GM19395 (cell line): ENCODE measurements around the gene RPS15.

Source experiments
- ATAC-seq: cut with Tn5 transposase; IDR thresholded peaks from one replicate; pipeline ENCODE4 v1.9.1; 2021; ENCODE audit warnings: mild to moderate bottlenecking, moderate library complexity; ENCODE audit not compliant: unreplicated experiment

Gene RPS15

DNA sequence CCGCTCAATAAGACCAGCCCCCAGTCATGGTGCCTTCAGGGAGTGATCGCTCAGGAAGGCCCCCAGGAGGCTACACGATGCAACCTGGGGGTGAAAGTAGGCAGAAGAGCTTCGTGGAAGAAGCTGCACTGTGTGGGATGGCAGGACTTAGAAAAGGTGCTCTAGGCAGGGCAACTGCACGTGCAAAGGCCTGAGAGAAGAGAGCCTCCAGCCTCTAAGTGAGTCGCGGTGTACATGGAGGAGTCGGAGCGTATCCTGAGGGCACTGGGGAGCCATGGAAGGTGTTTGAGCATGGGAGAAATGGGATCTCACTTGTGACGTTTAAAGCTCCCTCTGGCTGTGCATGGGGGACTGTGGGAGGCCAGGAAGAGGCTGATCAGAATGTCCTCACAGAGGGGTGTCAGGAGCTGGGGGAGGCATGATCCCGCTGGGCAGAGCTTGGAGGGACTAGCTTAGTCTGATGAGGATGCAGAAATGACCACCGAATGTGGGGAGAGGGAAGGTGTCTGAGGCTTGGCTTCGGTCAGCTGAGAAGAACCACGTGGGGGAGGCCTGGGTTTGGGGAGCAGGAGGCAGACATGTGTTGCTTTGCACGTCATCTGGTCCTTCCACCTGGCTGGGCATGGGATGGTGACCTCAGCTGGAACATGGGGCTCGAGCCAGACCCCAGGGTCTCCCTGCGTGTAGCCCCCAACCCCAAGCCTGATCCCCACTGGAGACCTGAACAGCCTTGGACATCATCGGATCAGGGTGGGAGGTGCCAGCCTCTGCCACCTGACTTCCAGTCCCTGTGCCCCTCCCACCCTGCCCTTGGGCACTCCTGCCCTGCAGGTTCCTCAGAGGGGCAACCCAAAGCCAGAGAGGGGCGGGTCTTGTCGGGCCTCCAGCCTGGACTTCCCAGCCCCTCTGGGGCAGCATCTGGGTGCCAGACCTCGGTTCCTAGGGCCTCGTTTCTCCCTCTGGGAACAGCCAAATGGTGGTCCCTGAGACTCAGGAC lies 12.8 kb downstream of the RPS15 start:
- no peak for ATAC-seq

DNA sequence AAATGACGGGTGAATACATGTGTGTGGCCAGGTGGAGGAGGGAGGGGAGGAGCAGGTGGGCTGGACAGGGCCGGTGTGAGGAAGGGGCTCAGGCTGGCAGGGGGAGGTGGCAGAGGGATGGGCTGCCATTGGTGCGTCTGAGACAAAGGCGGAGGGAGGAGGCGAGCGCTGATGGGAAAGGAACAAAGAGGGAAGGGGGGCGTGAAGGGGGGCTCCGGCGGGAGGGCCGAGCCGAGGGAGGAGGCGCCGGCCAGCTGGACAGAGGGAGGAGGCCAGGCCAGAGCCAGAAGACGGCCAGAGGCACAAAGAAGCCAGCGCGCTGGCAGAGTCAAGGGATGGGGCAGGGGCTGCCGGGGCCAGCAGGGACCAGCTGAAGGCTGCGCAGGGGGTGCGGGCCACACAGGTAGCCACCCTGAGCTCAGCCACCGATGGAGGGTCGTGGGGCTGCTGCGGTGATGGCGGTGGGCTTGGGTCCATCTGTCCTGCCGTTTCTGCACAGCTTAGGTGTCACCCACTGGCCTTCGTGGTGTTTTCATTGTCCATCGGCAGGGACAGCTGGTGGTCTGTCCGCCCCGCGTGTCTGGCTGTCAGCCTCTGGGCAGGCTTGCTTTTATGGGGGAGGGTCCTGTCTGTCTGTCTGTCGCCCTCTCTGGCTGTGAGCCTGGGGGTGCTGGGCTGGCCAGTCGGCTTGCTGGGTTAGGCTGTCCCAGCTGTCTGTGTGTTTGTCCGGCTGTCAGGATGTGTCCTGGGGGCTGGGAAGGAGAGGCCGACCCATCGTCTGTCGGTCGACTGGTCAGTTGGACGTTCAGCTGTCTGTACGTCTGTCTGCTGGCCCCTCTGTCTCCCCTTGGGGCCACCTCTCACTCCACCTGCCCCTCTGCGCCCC lies 14.0 kb downstream of the RPS15 start:
- ATAC-seq, result no peak

DNA sequence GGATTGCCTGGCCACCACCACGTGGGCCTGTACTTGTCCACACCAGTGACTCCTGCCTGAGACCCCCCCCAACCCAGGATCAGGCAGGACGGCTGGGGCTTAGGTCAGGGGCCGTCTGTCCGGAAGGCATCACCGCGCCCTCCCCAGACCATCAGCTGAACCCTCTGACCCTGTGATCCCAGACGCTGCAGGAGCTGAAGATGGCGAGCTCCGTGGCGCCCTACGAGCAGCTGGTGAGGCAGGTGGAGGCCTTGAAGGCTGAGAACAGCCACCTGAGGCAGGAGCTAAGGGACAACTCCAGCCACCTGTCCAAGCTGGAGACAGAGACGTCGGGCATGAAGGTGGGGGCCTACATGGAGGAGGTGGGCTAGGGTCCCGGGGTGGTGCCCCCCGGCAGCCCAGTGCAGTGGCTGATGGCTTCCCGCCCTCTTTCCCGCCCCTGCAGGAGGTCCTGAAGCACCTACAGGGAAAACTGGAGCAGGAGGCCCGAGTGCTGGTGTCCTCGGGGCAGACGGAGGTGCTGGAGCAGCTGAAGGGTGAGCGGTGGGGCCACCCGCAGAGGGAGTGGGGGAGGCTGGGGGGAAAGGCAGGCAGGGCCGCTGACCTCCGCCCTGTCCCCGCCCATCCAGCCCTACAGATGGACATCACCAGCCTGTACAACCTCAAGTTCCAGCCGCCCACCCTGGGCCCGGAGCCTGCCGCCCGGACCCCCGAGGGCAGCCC lies 14.8 kb downstream of the RPS15 start:
- no peak for ATAC-seq

DNA sequence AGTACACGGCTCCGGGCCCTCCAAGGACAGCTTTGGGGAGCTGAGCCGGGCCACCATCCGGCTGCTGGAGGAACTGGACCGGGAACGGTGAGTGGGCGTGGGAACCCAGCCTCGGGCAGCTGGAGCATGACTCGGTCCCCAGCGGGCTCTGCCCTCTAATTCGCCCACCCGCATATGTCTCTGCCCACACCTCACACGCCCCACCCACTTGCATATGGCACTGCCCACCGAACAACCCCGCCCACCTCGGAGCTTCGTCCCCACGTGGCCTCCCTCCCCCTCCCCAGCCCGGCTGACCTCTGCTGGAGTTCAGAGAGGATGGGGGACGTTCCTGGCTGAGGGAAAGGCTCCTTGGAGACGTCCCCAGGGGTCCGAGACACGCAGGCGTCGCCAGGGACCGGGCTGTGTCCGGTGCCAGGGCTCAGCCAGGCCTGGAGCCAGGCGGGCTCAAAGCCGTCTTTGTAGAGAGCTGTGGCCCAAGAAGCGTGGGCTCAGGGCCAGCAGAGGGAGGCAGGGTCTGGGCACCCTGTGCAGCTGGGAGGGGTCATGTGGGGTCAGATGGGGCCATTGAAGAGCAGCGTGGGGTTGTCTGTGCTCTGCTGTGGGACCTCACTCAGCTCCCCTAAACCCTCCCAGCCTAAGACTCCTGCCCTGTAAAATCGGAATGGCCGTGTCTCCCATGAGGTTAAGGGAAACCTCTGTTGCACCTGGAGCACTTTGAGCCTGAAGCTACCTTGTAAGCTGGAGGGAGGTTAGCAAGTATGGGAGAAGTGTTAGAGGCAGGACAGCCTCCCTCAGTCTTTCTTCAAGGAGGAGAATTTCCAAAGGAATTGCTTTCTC lies 15.5 kb downstream of the RPS15 start:
- no peak for ATAC-seq

DNA sequence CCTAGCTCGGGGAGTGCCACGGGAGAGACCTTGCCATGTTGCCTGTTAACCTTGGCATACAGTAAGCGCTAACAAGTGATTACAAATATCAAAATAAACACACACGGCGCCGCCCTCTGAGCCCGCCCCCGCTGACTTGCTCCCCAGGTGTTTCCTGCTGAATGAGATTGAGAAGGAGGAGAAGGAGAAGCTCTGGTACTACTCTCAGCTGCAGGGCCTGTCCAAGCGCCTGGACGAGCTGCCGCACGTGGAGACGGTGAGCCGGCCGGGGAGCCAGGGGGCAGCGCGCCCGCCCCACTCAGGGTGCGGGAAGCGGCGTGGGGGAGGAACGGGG lies 16.8 kb downstream of the RPS15 start:
- no peak for ATAC-seq

DNA sequence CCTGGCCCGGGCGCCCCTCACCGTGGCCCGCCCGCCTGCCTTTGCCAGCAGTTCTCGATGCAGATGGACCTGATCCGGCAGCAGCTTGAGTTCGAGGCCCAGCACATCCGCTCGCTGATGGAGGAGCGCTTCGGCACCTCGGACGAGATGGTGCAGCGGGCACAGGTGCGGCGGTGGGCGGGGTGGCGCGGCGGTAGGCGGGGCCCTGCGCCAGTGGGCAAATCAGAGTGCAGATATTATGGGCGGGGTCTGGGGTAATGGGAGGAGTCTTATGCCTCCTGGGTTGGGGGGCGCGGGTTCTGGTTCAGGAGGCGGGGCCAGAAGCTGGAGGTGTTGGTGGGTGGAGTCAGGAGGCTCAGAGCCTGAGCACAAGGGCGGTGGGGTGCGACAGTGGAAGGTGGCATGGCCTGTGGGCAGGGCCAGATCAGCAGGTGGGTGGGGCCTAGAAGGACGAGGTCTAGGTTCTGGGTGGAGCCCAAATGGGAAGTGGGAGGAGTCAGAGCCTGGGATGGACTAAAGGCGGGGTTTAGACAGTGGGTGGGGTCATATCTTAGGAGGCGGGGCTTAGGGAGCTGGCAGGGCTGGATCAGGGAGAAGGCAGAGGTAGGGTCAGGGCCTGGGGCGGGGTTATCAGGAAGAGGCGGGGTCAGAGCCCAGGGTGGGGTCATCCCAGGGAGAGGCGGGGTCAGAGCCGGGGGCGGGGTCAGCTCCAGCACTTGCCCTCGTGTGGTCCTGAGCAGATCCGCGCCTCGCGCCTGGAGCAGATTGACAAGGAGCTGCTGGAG lies 17.3 kb downstream of the RPS15 start:
- no peak for ATAC-seq

DNA sequence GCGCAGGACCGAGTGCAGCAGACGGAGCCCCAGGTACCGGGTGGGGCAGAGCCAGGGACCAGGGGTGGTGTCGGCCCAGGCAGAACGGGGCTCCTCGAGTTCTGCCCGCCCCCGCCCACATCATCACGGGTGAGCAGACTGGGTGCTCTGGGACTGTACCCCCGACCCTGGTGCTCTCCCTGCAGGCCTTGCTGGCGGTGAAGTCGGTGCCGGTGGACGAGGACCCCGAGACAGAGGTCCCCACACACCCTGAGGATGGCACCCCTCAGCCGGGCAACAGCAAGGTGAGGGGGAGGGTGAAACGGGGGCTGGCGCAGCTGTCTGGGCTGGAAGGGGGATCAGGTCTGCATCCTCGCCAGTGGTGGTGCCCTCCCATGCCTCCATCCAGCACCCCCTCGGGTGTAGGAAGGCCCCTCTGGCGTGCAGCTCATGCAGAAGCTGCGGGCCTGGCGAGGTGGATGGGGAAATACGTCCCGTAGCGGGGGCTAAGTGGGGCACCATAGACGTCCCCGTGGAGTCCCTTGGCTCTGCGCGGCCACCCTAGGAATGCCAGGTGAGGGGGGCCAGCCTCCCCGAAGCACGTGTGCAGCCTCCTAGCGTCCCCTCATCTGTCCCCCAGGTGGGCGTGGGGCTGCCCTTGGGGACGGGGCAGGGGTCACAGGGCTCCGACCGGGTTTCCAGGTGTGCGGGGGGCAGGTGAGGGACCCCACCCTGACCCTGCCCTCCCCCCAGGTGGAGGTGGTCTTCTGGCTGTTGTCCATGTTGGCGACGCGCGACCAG lies 18.1 kb downstream of the RPS15 start:
- no peak for ATAC-seq

DNA sequence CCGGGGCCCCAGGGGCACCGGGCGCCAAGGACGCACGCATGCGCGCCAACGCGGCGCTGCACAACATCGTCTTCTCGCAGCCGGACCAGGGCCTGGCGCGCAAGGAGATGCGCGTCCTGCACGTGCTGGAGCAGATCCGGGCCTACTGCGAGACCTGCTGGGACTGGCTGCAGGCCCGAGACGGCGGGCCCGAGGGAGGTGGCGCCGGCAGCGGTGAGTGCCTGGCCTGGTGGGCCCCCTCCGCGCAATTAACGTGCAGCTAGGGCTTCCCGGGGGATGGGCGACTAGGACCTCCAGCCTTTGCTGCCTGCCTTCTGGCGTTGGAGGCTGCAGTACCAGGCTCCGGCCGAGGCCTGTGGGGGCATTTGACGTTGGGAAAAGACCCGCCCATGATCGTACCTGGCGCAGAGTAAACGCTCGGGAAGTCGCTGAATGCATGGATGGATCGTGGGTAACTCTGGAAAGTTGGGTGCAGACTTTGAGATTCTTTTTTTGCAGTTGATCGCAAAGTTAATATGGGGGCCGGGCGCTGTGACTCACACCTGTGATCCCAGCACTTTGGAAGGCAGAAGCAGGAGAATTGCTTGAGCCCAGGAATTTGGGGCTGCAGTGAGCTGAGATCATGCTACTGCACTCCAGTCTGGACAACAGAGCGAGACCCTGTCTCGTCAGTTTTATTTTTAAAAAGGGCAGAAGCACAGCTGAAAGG lies 19.0 kb downstream of the RPS15 start:
- no peak for ATAC-seq

DNA sequence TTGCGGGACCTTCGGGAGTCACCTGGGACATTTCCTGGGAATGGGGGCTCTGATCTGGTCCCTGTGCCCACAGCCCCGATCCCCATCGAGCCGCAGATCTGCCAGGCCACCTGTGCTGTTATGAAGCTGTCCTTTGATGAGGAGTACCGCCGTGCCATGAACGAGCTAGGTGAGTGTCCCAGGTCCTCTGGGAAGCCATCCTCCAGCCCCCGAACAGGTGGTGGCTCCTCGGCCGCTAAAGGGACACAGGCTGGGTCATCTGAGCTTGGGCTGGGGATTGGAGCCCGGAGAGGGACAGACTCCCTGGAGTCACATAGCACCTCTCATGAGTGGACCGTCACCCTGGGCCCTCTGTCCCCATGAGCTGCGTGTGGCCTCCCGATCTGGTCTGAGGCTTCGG lies 19.7 kb downstream of the RPS15 start:
- no peak for ATAC-seq

DNA sequence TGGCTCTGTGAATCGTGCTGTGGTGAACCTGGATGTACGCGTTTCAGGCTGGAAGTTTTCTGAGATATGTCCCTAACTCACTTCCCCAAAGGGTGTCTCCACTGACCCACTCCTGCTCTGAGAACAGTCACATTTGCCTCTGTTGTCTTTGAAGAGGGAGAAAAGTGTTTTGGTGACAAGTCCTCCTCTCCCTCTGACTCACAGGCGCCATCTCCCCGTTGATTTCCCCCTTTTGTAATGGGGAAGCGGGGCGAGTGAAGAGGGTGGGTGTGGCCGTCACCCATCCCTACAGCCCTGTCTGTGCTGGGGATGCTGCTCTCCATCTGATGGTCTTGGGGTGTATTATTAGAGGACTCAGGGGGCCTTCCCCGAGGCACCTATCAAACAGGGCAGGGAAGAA lies 21.3 kb downstream of the RPS15 start:
- ATAC-seq, result no peak

DNA sequence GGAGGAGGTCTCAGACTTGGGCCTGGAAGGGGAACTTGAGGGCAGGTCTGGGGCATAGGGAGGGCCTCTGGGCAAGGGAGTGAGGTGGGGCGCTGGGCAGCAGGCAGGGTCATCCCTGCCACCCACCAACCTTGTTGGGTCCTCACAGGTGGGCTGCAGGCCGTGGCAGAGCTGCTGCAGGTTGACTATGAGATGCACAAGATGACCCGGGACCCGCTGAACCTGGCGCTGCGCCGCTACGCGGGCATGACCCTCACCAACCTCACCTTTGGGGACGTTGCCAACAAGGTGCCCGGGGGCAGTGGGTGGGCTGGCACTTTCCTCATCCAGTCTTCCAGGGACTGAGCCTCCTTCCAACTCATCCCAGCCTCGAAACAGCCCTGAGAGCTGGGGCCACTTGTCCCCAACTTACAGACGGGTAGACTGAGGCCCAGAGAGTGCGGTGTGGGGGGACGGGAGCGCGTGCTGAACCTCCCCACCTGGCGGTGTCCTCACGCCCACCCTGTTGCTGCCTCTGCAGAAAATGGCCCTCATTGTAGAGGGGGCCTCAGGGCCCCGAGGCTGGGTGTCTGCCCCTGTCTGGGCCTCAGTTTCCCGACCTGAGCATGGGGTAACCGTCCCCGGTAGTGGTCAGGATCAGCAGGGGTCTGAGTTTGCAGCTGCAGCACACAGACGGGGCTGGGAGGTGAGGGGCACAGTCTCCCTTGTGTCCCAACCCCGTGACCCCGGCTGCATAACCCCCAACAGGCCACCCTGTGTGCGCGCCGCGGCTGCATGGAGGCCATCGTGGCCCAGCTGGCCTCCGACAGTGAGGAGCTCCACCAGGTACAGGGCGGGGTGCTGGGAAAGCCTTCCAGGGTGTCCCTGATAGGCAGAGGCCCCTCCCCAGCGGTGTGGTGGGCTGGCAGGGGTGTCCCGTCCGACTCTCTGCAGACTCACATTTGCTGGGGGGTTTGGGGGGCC lies 22.1 kb downstream of the RPS15 start:
- ATAC-seq, result no peak

DNA sequence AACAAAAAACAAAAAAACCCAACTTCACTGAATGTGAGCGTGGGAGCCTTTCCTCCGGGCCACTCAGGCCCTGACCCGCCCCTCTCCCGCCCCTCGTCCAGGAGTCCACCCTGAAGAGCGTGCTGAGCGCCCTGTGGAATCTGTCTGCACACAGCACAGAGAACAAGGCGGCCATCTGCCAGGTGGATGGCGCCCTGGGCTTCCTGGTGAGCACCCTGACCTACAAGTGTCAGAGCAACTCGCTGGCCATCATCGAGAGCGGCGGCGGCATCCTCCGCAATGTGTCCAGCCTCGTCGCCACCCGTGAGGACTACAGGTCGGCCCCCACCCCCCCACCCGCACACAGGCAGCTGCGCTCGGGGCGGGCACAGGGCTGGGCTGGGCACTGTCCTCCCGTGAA lies 23.7 kb downstream of the RPS15 start:
- no peak for ATAC-seq

DNA sequence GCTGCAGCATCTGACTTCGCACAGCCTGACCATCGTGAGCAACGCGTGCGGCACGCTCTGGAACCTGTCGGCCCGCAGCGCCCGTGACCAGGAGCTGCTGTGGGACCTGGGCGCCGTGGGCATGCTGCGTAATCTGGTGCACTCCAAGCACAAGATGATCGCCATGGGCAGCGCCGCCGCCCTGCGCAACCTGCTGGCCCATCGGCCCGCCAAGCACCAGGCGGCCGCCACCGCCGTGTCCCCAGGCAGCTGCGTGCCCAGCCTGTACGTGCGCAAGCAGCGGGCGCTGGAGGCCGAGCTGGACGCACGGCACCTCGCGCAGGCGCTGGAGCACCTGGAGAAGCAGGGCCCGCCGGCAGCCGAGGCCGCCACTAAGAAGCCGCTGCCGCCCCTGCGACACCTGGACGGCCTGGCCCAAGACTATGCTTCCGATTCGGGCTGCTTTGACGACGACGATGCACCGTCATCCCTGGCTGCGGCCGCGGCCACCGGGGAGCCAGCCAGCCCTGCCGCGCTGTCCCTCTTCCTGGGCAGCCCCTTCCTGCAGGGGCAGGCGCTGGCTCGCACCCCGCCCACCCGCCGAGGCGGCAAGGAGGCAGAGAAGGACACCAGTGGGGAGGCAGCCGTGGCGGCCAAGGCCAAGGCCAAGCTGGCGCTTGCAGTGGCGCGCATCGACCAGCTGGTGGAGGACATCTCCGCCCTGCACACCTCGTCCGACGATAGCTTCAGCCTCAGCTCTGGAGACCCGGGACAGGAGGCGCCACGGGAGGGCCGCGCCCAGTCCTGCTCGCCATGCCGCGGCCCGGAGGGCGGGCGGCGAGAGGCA lies 27.2 kb downstream of the RPS15 start:
- no peak for ATAC-seq

DNA sequence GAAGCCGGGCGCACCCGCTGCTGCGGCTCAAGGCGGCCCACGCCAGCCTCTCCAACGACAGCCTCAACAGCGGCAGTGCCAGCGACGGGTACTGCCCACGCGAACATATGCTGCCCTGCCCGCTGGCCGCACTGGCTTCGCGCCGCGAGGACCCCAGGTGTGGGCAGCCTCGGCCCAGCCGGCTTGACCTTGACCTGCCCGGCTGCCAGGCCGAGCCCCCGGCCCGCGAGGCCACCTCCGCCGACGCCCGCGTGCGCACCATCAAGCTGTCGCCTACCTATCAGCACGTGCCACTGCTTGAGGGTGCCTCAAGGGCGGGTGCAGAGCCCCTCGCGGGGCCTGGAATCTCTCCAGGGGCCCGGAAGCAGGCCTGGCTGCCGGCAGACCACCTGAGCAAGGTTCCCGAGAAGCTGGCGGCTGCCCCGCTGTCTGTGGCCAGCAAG lies 27.8 kb downstream of the RPS15 start:
- no peak for ATAC-seq

DNA sequence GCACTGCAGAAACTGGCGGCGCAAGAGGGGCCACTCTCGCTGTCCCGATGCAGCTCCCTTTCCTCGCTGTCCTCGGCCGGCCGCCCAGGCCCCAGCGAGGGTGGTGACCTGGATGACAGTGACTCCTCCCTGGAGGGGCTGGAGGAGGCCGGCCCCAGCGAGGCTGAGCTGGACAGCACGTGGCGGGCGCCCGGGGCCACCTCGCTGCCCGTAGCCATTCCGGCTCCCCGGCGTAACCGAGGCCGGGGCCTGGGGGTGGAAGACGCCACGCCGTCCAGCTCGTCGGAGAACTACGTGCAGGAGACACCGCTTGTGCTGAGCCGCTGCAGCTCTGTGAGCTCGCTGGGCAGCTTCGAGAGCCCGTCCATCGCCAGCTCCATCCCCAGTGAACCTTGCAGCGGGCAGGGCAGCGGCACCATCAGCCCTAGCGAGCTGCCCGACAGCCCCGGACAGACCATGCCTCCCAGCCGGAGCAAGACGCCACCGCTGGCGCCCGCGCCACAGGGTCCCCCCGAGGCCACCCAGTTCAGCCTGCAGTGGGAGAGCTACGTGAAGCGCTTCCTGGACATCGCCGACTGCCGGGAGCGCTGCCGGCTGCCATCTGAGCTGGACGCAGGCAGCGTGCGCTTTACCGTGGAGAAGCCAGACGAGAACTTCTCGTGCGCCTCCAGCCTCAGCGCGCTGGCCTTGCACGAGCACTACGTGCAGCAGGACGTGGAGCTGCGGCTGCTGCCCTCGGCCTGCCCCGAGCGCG lies 28.4 kb downstream of the RPS15 start:
- no peak for ATAC-seq

DNA sequence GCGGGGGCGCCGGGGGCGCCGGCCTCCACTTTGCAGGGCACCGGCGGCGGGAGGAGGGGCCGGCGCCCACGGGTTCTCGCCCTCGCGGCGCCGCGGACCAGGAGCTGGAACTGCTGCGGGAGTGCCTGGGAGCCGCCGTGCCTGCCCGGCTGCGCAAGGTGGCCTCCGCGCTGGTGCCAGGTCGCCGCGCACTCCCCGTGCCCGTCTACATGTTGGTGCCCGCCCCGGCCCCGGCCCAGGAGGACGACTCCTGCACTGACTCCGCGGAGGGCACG lies 29.0 kb downstream of the RPS15 start:
- no peak for ATAC-seq
